GM19238 (cell line): ENCODE data around the gene SPTLC1.
"Not testable (repeated sequence)": the region's sequence is repeated elsewhere in the genome, so short reads cannot be mapped to it uniquely, and the experiment has no call there.

Source experiments
- DNase-seq: peaks from one replicate; pipeline ENCODE4 v3.0.0; 2011; ENCODE audit warnings: low spot score; ENCODE audit not compliant: insufficient read length

The SPTLC1 gene

DNA sequence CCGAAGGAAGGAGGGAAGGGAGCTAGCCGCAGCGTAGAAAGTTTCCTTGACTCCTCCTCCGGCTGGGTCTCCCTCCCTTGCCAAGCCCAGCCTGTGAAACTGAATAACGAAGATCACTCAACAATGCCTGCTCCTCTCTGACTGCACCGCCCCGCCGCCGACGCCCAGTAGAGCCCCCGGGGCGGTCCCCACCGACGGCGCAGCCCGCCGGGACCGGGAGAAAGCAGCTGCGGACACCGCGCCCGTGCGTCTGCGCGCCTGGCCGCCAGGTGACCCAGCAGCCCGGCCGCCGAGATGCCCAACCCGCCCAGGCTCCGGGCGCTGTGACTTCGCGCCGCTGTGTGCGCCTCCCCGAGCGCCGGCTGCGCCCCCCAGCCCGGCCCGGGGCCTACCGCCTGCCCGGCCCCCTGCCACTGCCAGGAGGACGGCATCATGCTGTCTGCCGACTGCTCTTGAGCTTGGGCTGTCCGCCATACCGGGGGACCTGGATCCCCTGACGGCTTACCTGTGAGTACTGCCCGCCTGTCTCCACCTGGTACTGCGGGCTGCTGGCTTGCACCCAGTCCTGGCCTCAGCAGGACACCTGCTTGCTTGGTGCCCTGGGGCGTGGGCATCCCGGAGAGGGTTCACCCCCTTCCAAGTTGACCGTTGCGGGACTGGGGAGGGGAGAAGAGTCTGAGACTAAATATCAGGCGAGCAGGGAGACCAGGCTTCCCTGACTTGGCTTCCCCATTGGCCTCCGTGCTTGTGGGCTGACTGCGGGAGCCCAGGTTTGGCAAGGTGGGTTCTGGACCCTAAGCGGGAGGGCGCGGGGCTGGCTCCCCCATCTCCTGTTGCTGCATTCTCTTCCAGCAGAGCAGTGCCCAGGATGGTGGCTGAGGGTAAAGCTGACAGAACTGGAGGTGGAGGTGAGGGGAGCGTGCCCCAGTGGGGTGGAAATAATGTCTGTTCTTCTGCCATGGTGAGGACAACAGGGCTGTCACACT, 26.2 kb upstream of the SPTLC1 start:
- no peak for DNase-seq

GRCh38 chr9:92140754-92141143, 25.5 kb upstream of the SPTLC1 start:
- no peak for DNase-seq

GRCh38 chr9:92140074-92140753, 25.0 kb upstream of the SPTLC1 start:
- peak; percentile 71 for DNase-seq

DNA sequence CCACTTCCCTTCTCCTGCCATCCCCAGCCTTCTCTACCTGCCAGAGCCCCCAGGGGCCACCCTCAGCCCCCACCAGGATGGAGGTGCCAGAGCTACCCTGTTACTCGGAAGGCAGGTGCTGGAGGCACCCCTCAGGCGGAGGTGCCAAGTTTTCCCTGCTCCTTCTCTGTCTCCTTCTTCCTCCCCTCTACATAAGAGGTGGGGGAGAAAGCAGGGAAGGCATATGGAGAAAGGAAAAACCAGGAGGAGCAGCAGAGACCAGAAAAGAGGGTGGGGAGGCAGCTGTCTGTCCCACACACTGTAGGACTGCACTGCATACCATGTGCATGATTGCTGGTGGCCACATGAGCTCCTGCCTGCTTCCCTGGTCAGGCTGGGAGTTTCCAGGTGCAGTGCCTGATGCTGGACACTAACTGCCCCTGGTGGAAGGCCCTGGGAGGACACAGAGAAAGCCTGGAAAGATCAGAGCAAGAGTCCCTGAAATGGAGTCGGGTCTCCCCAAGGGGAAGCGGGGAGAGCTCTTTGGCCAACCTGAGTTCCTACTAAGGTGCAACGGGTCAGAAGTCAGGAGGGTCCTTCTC, 23.8 kb upstream of the SPTLC1 start:
- DNase-seq: not testable (repeated sequence)

GRCh38 chr9:92138157-92138959, 23.1 kb upstream of the SPTLC1 start:
- peak; percentile 44 for DNase-seq

GRCh38 chr9:92136184-92136858, 21.1 kb upstream of the SPTLC1 start:
- no peak for DNase-seq

GRCh38 chr9:92135576-92135975, 20.4 kb upstream of the SPTLC1 start:
- no peak for DNase-seq

GRCh38 chr9:92133949-92134604, 18.9 kb upstream of the SPTLC1 start:
- DNase-seq: peak; percentile 70

GRCh38 chr9:92132913-92133312, 17.7 kb upstream of the SPTLC1 start:
- DNase-seq: not testable (repeated sequence)

GRCh38 chr9:92132501-92132900, 17.3 kb upstream of the SPTLC1 start:
- no peak for DNase-seq

- DNase-seq: no peak
Observed at GRCh38 chr9:92122800-92123199, 7.6 kb upstream of the SPTLC1 start.

GRCh38 chr9:92122061-92122460, 6.8 kb upstream of the SPTLC1 start:
- DNase-seq: no peak

DNA sequence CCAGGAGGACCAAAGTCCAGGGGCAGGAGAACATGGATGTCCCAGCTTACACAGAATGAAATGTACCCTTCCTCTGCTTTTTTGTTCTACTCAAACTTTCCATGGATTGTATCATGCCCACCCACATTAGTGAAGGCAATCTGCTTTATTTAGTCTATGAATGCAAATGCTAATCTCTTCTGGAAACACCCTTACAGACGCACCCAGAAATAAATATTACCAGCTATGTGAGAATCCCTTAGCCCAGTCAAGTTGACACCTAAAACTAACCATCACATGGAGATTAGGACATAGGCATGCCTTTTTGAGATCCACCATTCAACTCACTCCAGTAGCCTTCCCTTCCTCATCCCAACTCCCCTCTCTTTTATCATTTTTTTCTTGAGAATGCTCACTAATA, 6.1 kb upstream of the SPTLC1 start:
- no peak for DNase-seq

GRCh38 chr9:92120138-92120537, 4.9 kb upstream of the SPTLC1 start:
- no peak for DNase-seq

DNA sequence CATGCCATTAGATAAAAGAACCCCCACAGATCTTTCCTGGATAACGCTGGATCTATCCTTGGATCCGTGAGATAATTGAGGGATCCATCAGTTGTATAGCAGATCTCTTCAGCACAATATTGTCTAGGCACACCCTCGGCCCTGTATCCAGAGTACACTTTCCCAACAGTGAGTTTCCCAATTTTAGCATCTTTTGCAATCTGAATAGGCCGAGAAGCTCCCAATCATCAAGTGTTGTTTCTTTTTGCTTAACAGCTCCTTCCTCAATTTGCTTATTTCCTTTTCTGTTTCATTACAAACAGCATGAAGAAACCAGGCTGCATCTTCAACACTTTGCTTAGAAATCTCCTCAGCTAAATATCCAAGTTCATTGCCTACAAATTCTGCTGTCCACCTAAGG, 4.4 kb upstream of the SPTLC1 start:
- DNase-seq: no peak

DNA sequence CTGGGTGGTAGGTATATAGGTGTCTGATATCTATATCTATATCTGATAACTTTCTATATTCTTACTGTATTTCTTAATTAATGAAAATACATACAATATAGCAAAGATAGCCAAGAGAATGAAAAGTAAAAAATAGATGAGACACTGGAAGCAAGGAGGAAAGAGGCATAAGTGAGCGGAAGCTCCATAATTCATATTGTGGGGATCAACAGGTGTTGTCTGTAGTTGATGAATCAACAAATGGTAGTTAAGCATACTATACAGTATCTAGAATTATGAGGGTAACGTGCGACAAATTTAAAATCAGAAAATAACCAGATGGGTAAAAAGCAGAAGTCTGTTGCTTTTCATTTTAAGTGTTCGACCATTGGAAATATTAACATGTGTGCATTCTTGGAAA, 7.1 kb downstream of the SPTLC1 start:
- DNase-seq: no peak

DNA sequence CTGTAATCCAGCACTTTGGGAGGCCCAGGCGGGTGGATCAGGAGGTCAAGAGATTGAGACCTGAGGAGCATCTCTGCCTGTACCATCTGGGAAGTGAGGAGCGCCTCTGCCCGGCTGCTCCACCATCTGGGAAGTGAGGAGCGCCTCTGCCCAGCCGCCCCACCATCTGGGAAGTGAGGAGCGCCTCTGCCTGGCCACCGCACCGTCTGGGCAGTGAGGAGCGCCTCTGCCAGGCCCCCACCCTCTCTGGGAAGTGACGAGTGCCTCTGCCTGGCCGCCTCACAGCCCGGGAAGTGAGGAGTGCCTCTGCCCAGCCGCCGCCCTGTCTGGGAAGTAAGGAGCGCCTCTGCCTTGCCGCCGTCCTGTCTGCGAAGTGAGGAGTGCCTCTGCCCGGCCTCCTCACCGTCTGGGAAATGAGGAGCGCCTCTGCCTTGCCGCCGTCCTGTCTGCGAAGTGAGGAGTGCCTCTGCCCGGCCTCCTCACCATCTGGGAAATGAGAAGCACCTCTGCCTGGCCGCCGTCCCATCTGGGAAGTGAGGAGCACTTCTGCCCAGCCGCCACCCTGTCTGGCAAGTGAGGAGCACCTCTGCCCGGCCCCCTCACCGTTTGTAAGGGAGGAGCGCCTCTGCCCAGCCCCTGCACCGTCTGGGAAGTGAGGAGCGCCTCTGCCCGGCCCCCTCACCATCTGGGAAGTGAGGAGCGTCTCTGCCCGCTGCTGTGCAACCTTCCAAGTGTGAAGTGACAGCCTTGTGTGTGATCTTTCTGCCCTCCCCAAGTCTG, 9.6 kb downstream of the SPTLC1 start:
- DNase-seq: not testable (repeated sequence)

GRCh38 chr9:92103601-92104000, 11.6 kb downstream of the SPTLC1 start:
- DNase-seq: not testable (repeated sequence)

DNA sequence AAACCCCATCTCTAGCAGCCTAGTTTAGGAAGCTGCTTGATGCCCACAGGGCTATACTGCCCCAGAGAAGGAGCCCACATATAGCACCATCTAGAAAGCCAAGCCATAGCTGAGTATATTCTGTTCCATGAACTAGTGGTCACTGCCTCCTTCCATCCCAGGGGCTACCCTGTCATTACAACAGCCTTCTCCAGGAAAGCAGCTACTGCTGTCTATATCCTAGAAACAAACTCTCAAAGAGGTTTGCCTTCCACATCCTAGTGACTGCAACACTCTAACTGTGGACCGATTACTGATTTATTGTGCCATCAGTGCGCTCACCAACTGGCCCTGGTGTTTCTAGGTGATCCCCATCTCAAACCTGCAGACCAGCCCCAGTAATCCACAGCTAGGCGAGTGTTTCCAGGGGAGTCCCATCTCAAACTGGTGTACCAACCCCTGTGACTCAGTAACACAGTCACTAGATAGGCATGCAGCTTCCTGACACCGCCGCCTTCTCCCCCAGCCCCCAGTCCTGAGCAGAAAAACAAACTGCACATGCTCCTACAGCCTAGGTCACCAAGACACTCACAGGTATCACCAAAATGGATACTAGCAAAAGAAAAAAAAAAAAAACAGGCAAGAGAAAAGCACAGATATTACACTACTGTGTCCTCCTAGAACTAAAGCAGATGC, 14.8 kb downstream of the SPTLC1 start:
- no peak for DNase-seq
